MV-4-11 (cell line): ENCODE measurements around the gene SACM1L.
"Not testable (repeated sequence)": the region's sequence is repeated elsewhere in the genome, so short reads cannot be mapped to it uniquely, and the experiment has no call there.

Experiments used
- DNase-seq: peaks from one replicate; lab custom pipeline; 2025; lab: John Stamatoyannopoulos, UW

SACM1L gene

DNA sequence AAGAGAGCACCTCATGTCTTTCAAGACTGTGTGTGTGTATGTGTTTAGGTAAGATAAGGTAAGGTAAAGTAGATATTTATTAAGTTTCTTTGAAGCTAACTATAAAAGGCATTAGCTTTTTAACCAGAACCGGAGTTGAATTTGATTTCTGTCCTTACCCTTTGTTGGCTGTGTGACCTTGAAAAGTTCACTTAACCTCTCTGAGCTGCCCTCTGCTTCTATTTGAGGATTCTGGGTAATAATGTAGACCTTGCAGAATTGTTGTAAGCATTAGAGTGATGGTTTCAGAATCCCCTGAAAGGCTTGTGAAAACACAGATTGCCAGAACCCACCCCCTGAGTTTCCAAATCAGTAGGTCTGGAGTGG lies 21.6 kb upstream of the SACM1L start:
- DNase-seq: no peak

DNA sequence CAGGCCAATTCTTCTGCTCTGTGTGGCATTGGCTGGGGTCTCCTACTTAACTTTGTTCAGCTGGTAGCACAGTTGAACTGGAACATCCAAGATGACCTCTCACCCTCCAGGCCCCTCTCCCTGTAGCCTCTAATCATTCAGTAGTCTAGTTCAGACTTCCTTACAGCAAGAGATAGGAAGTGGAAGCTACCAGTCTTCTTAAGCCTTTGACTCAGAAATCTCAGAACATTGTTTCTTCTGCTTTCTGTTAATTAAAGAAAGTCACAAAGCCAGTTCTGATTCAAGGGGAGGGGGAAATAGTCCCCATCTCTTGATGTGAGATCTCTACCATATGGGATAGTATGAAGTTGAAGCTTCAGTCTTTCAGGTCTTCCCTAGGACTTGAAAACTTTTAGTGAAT lies 18.8 kb upstream of the SACM1L start:
- peak; percentile 31 for DNase-seq

GRCh38 chr3:45670991-45671390 lies 18.2 kb upstream of the SACM1L start:
- DNase-seq: no peak

DNA sequence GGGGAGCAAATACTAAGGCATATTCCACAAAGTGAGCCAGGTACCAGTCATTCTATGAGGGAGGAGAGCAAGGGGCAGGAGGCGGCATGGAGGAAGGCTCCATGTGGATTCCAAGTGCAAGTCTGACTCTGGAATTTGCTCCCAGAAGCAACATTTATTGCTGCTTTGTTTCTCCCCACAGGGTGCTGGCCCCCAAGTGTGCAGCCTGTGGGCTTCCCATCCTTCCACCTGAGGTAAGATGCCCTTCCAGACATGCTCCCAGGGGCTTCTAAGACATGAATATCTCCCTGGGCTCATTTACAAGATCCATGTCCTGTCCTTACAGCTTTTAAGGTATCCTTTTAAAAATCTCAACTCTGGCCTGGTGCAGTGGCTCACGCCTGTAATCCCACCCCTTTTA lies 15.9 kb upstream of the SACM1L start:
- DNase-seq: no peak

DNA sequence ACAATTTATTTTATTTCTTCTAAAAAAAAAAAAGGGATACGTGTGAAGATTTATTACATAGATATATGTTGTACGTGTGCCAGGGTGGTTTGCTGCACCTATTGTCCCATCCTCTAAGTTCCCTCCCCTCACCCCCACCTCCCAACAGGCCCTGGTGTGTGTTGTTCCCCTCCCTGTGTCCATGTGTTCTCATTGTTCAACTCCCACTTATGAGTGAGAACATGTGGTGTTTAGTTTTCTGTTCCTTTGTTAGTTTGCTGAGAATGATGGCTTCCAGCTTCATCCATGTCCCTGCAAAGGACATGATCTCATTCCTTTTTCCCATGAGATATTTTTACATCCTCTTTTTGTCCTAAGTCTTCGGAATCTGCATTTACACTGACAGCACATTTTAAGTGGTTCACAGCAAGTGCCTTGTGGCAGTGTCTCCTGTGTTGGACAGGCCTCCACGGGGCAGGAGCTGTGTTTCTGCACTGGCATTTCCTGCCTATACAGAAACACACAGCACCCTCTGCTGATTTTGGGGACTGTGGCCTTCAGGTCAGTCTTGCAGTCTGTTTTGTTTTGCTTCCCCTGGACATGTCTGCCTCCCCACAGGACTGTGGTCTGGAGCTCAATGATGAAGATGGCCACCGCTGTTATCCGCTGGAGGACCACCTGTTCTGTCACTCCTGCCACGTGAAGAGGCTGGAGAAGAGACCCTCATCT lies 12.7 kb upstream of the SACM1L start:
- DNase-seq: peak; percentile 26

DNA sequence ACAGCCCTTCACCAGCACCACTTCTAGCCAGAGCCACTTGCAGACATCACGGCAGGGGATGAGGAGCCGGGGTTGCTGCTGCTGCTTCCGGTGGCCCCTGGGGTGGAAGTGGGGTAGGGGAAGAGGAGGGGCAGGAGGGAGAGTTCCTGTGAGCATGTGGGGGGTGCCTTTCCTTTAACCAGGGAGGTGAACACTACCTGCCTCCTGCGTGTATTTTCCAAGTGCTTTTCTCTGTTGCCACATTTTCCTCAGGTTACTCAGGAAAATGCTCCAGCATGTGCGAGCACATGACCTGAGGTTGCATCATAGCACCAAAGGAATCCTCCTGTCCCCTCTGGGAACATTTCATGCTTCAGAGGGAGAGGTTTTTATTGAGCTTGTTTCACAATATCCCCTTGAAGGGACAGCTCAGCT lies 12.2 kb upstream of the SACM1L start:
- peak; percentile 20 for DNase-seq

GRCh38 chr3:45677841-45678240 lies 11.4 kb upstream of the SACM1L start:
- no peak for DNase-seq

GRCh38 chr3:45679805-45680204 lies 9.4 kb upstream of the SACM1L start:
- peak; percentile 95 for DNase-seq

DNA sequence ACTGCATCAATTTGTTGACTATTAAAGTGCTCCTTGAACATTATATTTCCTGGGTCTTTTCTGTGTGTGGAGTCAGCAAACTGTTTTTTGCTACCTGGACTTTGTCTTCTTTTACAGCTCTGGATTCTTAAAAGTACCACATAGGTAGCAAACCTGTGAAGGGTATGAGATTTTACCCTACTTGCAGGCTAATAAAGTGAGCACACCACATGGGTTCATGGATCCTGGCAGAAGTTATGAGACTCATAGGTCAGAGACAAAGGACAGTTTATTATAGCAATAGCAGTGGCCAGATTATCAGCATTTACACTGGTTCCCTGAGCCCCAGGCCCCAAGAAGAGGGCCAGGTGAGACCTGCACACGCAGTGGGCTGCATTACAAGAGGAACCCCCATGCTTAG lies 8.0 kb upstream of the SACM1L start:
- no peak for DNase-seq

GRCh38 chr3:45681846-45682245 lies 7.3 kb upstream of the SACM1L start:
- no peak for DNase-seq

DNA sequence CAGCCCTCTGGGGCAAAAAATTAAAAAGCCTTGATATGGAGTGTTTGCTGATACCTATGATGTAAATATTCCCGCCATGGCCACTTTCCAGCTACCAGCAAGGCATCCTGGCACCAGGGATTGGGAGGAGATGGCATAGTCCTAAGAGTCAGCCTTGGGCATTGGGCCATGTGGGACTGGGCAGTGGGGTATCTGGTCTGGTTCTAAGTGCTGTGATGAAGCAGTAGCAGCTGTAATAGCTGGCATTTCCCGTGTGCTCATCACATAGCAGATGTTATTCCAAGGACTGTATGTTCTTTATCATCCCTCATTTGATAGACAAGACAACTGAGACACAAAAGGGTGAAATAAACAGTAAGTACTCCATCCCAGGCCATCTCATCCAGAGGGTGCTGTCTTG lies 6.9 kb upstream of the SACM1L start:
- no peak for DNase-seq

- DNase-seq: no peak
Observed at GRCh38 chr3:45682786-45683185, 6.4 kb upstream of the SACM1L start.

GRCh38 chr3:45683417-45684326 lies 5.5 kb upstream of the SACM1L start:
- DNase-seq: peak; percentile 5

- DNase-seq: no peak
Observed at GRCh38 chr3:45684327-45684892, 4.8 kb upstream of the SACM1L start.

DNA sequence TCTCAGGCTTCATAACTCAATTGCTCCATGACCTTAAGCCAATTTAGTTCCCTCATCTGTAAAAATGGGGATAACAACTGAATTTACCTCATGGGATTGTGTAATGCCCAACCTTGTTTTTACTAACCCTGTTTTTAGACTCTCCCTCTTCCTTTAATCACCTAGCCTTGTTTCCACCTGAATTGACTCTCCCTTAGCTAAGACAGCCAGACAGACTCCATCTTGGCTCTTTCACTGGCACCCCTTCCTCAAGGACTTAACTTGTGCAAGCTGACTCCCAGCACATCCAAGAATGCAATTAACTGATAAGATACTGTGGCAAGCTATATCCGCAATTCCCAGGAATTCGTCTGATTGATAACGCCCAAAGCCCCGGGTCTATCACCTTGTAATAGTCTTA lies 3.5 kb upstream of the SACM1L start:
- DNase-seq: not testable (repeated sequence)

- no peak for DNase-seq
Observed at GRCh38 chr3:45686850-45687249, 2.3 kb upstream of the SACM1L start.

- no peak for DNase-seq
Observed at GRCh38 chr3:45687828-45688193, 1.4 kb upstream of the SACM1L start.

- peak; percentile 34 for DNase-seq
Observed at GRCh38 chr3:45688194-45688881, 858 bp upstream of the SACM1L start.

DNA sequence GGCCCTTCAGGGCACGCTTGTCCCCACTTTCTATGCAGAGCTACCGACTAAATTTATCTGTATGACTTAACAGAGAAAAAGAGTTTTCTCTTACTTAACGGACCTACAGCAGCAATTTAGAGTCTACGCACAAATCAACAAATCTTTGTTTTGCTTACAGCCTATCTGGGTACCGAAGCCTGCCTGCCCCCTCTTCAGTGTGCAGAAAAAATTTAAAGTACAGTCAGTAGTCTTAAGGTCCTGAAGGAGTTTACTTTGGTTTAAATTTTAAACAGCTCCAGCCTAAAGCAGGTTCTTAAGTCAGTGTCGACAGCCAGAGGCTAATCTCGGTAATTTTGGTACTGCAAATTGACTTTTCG lies 570 bp downstream of the SACM1L start:
- DNase-seq: no peak

GRCh38 chr3:45690336-45691035 lies 1.3 kb downstream of the SACM1L start:
- peak; percentile 80 for DNase-seq

GRCh38 chr3:45691842-45692241 lies 2.6 kb downstream of the SACM1L start:
- DNase-seq: peak; percentile 70

DNA sequence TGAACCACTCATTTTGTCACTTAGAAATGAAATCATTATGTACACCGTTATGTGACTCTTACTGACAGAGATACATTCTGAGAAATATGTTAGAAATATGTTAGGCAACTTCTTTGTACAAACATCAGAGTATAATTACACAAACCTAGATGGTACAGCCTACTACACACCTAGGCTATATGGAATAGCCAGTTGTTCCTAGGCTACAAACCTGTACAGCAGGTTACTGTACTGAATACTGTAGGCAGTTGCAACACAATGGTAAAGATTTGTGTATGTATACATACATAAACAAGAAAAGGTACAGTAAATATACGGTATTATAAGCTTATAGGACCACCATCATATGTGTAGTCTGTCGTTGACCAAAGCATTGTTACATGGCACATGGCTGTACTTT lies 3.7 kb downstream of the SACM1L start:
- DNase-seq: no peak
